ENCODE data around the gene SLC23A1.

GRCh38 chr5:139390639-139391569, 7.8 kb upstream of the SLC23A1 start:
- TF ChIP-seq TAF1 (IDR thresholded peaks at IDR 0.05; ENCODE audit: low read depth, low read length): no peak
- TF ChIP-seq POLR2A (IDR thresholded peaks at IDR 0.05; ENCODE audit: low read depth, low read length): no peak
- no peak for TF ChIP-seq POLR2AphosphoS5 (IDR thresholded peaks at IDR 0.05; ENCODE audit: low read depth, low read length)
- no peak for TF ChIP-seq SPI1 (IDR thresholded peaks at IDR 0.05; ENCODE audit: low read depth, low read length)
- TF ChIP-seq PAX5 (IDR thresholded peaks at IDR 0.05; ENCODE audit: insufficient read depth, low read length, severe bottlenecking): no peak

Measured in GM12891 (cell line).